HEK293 (cell line): ENCODE measurements around the gene CXCL12.
A peak's percentile ranks its signal among the peaks of the same experiment; 100 is the strongest.

Source experiments
- CTCF ChIA-PET: fragments of 350-600 bp; formaldehyde crosslinking; extraction: SDS; loops from one replicate; lab custom pipeline; 2021; ENCODE audit warnings: antibody characterized with exemption; lab: Yijun Ruan, JAX
- POLR2A ChIA-PET: fragments of 300-600 bp; formaldehyde crosslinking; extraction: SDS; loops from one replicate; lab custom pipeline; 2020; ENCODE audit warnings: antibody characterized with exemption, inconsistent platforms; lab: Yijun Ruan, JAX
- H3K27ac ChIP-seq: fragments of 200-500 bp; sonication (Bioruptor generic); 2 replicates; pipeline ENCODE4 v1.5.1; 2014; ENCODE audit warnings: low read depth, low read length, control low read depth, inconsistent platforms; ENCODE audit errors: extremely low read depth
- H3K36me3 ChIP-seq, 2 experiments: fragments of 200-500 bp in 1 of 2; sonication (Bioruptor generic) in 1 of 2; 1 replicate in 1 of 2; 2 replicates in 1 of 2; pipeline ENCODE4 v1.5.1; 2014 to 2017; ENCODE audit warnings: inconsistent platforms in 2 of 2, low read length in 2 of 2; ENCODE audit not compliant: control insufficient read depth in 2 of 2, insufficient read depth in 1 of 2
- H3K4me1 ChIP-seq: fragments of 200-500 bp; sonication (Bioruptor generic); 2 replicates; pipeline ENCODE4 v1.5.1; 2014; ENCODE audit warnings: mild to moderate bottlenecking, low read length, inconsistent platforms; ENCODE audit not compliant: control insufficient read depth, insufficient read depth
- H3K4me3 ChIP-seq: 2 replicates; pipeline ENCODE4 v1.5.1; 2011; ENCODE audit warnings: low read depth, mild to moderate bottlenecking, control low read depth, low read length, moderate library complexity
- H3K9me3 ChIP-seq: fragments of 200-500 bp; sonication (Bioruptor generic); 2 replicates; pipeline ENCODE4 v1.5.1; 2014; ENCODE audit warnings: low read depth, low read length, inconsistent platforms; ENCODE audit not compliant: control insufficient read depth, insufficient read depth
- HIC1 ChIP-seq: fragments of 450-650 bp; formaldehyde crosslinking; IDR thresholded peaks from 2 replicates; pipeline ENCODE4 v1.5.1; 2016; ENCODE audit warnings: missing biosample characterization, missing genetic modification characterization
- MZF1 ChIP-seq: fragments of 450-650 bp; formaldehyde crosslinking; IDR thresholded peaks from 2 replicates; pipeline ENCODE4 v1.5.1; 2017; ENCODE audit warnings: missing biosample characterization, missing genetic modification characterization, borderline replicate concordance
- SCRT2 ChIP-seq: fragments of 450-650 bp; formaldehyde crosslinking; IDR thresholded peaks from 2 replicates; pipeline ENCODE4 v1.5.1; 2016; ENCODE audit warnings: missing biosample characterization, missing genetic modification characterization
- SP3 ChIP-seq: fragments of 450-650 bp; formaldehyde crosslinking; IDR thresholded peaks from 2 replicates; pipeline ENCODE4 v1.5.1; 2016; ENCODE audit warnings: missing biosample characterization, missing genetic modification characterization
- YY2 ChIP-seq: fragments of 450-650 bp; formaldehyde crosslinking; IDR thresholded peaks from 2 replicates; pipeline ENCODE4 v1.5.1; 2016; ENCODE audit warnings: missing biosample characterization, missing genetic modification characterization
- ZBTB17 ChIP-seq: fragments of 450-650 bp; formaldehyde crosslinking; IDR thresholded peaks from 2 replicates; pipeline ENCODE4 v1.5.1; 2016; ENCODE audit warnings: missing biosample characterization, missing genetic modification characterization
- ZFHX2 ChIP-seq: fragments of 450-650 bp; formaldehyde crosslinking; conservative IDR thresholded peaks from 2 replicates; pipeline ENCODE4 v1.5.1; 2016; ENCODE audit warnings: missing biosample characterization, missing genetic modification characterization
- ZFP69B ChIP-seq: fragments of 450-650 bp; formaldehyde crosslinking; IDR thresholded peaks from 2 replicates; pipeline ENCODE4 v1.5.1; 2016; ENCODE audit warnings: missing biosample characterization, missing genetic modification characterization
- ZIC2 ChIP-seq: fragments of 450-650 bp; formaldehyde crosslinking; IDR thresholded peaks from 2 replicates; pipeline ENCODE4 v1.5.1; 2016; ENCODE audit warnings: missing biosample characterization, missing genetic modification characterization
- ZNF157 ChIP-seq: fragments of 450-650 bp; formaldehyde crosslinking; IDR thresholded peaks from 2 replicates; pipeline ENCODE4 v1.5.1; 2016; ENCODE audit warnings: missing biosample characterization, missing genetic modification characterization
- ZNF16 ChIP-seq: fragments of 450-650 bp; formaldehyde crosslinking; IDR thresholded peaks from 2 replicates; pipeline ENCODE4 v1.5.1; 2016; ENCODE audit warnings: low read depth, missing biosample characterization, missing genetic modification characterization
- ZNF202 ChIP-seq: fragments of 450-650 bp; formaldehyde crosslinking; IDR thresholded peaks from 2 replicates; pipeline ENCODE4 v1.5.1; 2016; ENCODE audit warnings: missing biosample characterization, missing genetic modification characterization, borderline replicate concordance
- ZNF292 ChIP-seq: fragments of 450-650 bp; formaldehyde crosslinking; IDR thresholded peaks from 2 replicates; pipeline ENCODE4 v1.5.1; 2016; ENCODE audit warnings: low read depth, missing biosample characterization, missing genetic modification characterization, borderline replicate concordance
- ZNF335 ChIP-seq: fragments of 450-650 bp; formaldehyde crosslinking; conservative IDR thresholded peaks from 2 replicates; pipeline ENCODE4 v1.5.1; 2016; ENCODE audit warnings: missing biosample characterization, missing genetic modification characterization
- ZNF473 ChIP-seq: fragments of 450-650 bp; formaldehyde crosslinking; IDR thresholded peaks from 2 replicates; pipeline ENCODE4 v1.5.1; 2017; ENCODE audit warnings: missing biosample characterization, missing genetic modification characterization
- ZNF530 ChIP-seq: fragments of 450-650 bp; formaldehyde crosslinking; IDR thresholded peaks from 2 replicates; pipeline ENCODE4 v1.5.1; 2016; ENCODE audit warnings: low read depth, missing biosample characterization, missing genetic modification characterization
- ZNF558 ChIP-seq: fragments of 450-650 bp; formaldehyde crosslinking; IDR thresholded peaks from 2 replicates; pipeline ENCODE4 v1.5.1; 2016; ENCODE audit warnings: missing biosample characterization, missing genetic modification characterization
- ZNF596 ChIP-seq: fragments of 450-650 bp; IDR thresholded peaks from 2 replicates; pipeline ENCODE4 v1.5.0; 2018; ENCODE audit warnings: missing biosample characterization, mild to moderate bottlenecking, missing genetic modification characterization, moderate library complexity
- ZNF830 ChIP-seq: fragments of 450-650 bp; IDR thresholded peaks from 2 replicates; pipeline ENCODE4 v1.5.0; 2018; ENCODE audit warnings: missing biosample characterization, missing genetic modification characterization, low read depth, mild to moderate bottlenecking, moderate library complexity
- ZNF837 ChIP-seq: fragments of 450-650 bp; formaldehyde crosslinking; IDR thresholded peaks from 2 replicates; pipeline ENCODE4 v1.5.1; 2016; ENCODE audit warnings: missing biosample characterization, missing genetic modification characterization
- TF ChIP-seq, protein P1 (sequence below): fragments of 450-650 bp; formaldehyde crosslinking; IDR thresholded peaks from 2 replicates; pipeline ENCODE4 v1.5.1; 2016; ENCODE audit warnings: missing biosample characterization, missing genetic modification characterization, borderline replicate concordance
- TF ChIP-seq, protein P2 (sequence below): fragments of 450-650 bp; formaldehyde crosslinking; optimal IDR thresholded peaks from 2 replicates; pipeline ENCODE3; 2016; ENCODE audit warnings: missing biosample characterization, mild to moderate bottlenecking, missing genetic modification characterization

The CXCL12 gene

DNA sequence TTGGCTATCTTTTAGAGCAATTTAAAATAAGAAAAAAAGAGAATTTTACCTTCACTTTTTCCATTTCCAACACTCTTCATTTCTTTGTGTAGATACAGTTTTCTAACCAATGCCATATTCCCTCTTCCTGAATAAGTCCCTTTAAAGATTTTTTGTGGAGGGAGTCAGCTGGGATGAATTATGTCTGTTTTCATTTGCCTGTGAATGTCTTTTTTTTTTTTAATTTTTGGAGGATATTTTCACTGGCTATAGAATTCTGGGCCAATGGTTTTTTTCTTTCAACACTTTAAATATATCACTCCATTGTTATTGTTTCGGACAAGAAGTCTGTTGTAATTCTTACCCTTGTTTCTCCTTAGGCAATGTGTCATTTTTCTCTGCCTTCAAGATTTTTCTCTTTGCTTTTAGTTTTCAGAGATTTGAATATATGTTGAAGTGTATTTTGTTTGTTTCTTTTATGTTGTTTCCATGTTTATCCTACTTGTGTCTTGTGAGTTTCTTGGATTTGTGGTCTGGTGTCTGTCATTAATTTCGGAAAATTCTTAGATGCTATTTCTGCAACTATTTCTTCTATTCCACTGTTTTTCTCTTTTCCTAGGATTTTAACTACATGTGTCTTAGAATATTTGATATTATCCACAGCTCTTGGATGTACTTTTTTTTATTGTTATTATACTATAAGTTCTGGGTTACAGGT is 20.0 kb upstream of the CXCL12 start:
- Histone ChIP-seq H3K36me3 (no peaks in the 10 kb centered on the region), H3K4me3 (no peak overlapping the region), H3K4me1 (no peaks in the 10 kb centered on the region)
- CTCF ChIA-PET, result interaction anchor here (0.7 kb wide), 1 partner anchor 128 kb away, joined by 3 read pairs; no protein-coding TSS in a partner anchor
- TF ChIP-seq ZNF558 (tag by site-specific recombination), result peak; percentile 98
- TF ChIP-seq ZNF335, result no peak
- TF ChIP-seq, all 188 proteins: peak for 1
- H3K27ac ChIP-seq, result no peak overlapping the region
- POLR2A ChIA-PET, result no interaction called here
- H3K9me3 ChIP-seq, result no peaks in the 10 kb centered on the region

DNA sequence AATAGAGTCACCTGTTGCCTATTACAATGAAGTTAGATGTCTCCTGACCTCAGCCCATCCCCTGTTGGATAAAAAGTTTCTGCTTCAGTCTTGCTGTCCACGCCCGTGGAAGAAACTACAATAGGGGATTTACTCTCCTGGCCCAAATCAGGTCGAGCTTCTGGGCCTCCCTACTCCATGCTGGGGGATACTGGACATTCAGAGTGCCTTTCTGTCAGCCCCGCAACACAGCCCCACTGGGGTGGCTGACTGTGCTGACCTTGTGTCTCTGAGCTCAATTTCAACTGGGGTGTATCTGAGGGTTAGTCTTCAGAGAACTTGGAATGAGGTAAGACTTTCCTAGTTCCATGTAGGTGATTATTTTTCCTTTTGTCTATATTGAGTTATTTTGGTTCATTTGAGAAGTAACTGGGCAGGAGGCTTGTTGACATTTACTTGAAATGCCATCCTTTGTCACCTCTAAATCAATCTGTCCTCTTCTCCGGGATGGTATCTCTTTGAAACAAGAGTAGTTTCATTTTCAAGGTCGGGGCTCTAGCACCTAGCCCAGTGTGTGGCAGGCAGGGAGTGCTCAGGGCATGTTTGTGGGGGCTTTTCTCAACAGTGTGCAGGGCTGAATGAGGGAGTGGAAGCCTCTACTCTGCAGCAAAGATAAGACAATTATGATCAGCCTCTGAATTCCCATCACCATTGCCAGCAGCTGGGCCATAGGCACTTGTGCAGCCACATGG is 17.7 kb upstream of the CXCL12 start:
- CTCF ChIA-PET, result no interaction called here
- H3K27ac ChIP-seq, result no peak overlapping the region
- H3K36me3 ChIP-seq, result no peaks in the 10 kb centered on the region
- TF ChIP-seq SCRT2, result peak; percentile 77; the same call in 1 of the 2 replicates
- no peak for TF ChIP-seq ZFP69B
- no peak for TF ChIP-seq SP3 (tag by site-specific recombination)
- no peak for TF ChIP-seq ZNF837 (tag by site-specific recombination)
- TF ChIP-seq, protein P1, sequence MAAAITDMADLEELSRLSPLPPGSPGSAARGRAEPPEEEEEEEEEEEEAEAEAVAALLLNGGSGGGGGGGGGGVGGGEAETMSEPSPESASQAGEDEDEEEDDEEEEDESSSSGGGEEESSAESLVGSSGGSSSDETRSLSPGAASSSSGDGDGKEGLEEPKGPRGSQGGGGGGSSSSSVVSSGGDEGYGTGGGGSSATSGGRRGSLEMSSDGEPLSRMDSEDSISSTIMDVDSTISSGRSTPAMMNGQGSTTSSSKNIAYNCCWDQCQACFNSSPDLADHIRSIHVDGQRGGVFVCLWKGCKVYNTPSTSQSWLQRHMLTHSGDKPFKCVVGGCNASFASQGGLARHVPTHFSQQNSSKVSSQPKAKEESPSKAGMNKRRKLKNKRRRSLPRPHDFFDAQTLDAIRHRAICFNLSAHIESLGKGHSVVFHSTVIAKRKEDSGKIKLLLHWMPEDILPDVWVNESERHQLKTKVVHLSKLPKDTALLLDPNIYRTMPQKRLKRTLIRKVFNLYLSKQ (tag by site-specific recombination), result no peak
- TF ChIP-seq ZNF596, result no peak
- TF ChIP-seq ZNF830 (tag by site-specific recombination), result no peak
- no peak for TF ChIP-seq ZNF202
- TF ChIP-seq, all 188 proteins: peak for 1
- POLR2A ChIA-PET, result no interaction called here
- Histone ChIP-seq H3K4me1 (no peaks in the 10 kb centered on the region), H3K4me3 (no peak overlapping the region), H3K9me3 (no peaks in the 10 kb centered on the region)

GRCh38 chr10:44400541-44400940 is 15.6 kb upstream of the CXCL12 start:
- no peaks in the 10 kb centered on the region for H3K36me3 ChIP-seq
- H3K27ac ChIP-seq, result no peak overlapping the region
- H3K9me3 ChIP-seq, result no peaks in the 10 kb centered on the region
- H3K4me3 ChIP-seq, result no peak overlapping the region
- CTCF ChIA-PET, result interaction anchor here (0.6 kb wide), 1 partner anchor 11 kb away, joined by 3 read pairs; no protein-coding TSS in a partner anchor
- POLR2A ChIA-PET, result no interaction called here
- TF ChIP-seq ZNF16 (tag by site-specific recombination) (no peak), ZNF202 (no peak), ZNF473 (no peak), HIC1 (no peak), MZF1 (no peak), YY2 (tag by site-specific recombination) (no peak), ZBTB17 (tag by site-specific recombination) (no peak), ZNF157 (tag by site-specific recombination) (no peak), ZFHX2 (tag by site-specific recombination) (no peak), ZNF530 (tag by site-specific recombination) (no peak), SP3 (tag by site-specific recombination) (no peak), ZNF292 (tag by site-specific recombination) (no peak), ZIC2 (tag by site-specific recombination) (no peak)
- TF ChIP-seq, protein P2, sequence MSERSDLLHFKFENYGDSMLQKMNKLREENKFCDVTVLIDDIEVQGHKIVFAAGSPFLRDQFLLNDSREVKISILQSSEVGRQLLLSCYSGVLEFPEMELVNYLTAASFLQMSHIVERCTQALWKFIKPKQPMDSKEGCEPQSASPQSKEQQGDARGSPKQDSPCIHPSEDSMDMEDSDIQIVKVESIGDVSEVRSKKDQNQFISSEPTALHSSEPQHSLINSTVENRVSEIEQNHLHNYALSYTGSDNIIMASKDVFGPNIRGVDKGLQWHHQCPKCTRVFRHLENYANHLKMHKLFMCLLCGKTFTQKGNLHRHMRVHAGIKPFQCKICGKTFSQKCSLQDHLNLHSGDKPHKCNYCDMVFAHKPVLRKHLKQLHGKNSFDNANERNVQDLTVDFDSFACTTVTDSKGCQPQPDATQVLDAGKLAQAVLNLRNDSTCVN (tag by site-specific recombination), result no peak
- H3K4me1 ChIP-seq, result 0 out of 2 replicates have a peak, but pooled peaks cover under 1% of the 10 kb centered on the region
